GM19468 (cell line): ENCODE measurements around the gene ARRDC2.
"Not testable (repeated sequence)": the region's sequence is repeated elsewhere in the genome, so short reads cannot be mapped to it uniquely, and the experiment has no call there.

Experiments used
- ATAC-seq: cut with Tn5 transposase; IDR thresholded peaks from one replicate; pipeline ENCODE4 v1.9.1; 2021; ENCODE audit warnings: mild to moderate bottlenecking, moderate library complexity, moderate number of reproducible peaks; ENCODE audit not compliant: unreplicated experiment; ENCODE audit errors: extremely low read depth

Gene ARRDC2

DNA sequence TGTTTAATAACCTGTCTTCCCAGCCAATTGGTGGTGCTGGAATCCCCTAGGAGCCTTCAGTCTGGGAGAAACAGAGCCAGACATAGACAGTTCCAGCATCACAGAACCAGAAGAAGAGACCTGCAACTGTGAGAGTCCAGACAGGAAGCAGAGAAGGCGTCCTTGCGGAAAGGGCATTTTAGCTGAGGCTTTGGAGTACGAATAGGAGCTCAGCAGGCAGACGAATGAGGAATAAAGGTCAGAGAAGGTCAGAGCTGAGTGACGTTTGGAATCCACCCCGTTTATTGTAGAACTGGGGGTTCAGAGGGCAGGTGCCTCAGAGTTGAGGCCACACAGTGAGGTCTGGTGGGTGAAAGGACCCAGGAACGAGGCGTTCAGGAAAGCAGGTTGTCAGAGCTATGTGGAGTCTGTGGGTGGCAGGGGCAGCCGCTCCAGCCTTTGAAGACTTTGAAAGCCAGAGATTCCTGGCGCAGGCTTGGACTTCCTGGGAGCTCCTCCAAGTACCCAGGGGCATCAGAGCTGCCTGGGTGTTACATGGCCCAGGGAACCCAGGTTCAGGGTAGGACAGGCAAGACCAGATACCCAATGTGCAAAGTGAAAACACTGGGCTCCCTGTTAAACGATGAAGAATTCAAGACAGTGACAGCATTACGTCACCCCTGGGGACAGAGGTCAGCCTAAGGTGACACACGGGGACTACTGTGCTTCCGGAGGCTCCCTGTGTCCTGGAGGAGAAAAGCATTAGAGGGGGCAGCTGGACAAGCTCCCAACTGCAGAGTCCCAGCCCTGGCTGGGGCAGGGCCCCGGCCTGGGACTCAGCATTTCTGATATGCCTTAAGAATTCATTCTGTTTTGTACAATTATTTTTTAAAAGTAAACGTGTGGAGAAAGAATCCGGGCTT is 5.5 kb downstream of the ARRDC2 start:
- no peak for ATAC-seq

DNA sequence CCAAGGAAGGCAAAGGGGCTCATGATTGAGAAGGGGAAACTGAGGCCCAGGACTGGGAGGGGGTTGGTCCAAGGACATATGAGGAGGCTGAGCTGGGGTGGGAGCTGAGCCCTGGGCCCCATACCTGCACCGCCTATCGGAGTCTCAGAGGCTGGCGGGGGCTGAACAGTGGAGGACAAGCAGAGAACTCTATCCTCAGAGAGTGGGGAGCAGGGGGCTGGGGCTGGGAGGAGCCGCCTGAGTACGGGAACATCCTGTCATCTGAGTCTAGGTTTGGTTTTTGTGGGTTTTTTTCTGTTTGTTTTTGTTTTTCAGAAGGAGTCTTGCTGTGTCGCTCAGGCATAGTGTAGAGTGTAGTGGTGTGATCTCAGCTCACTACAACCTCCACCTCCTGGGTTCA is 6.2 kb downstream of the ARRDC2 start:
- no peak for ATAC-seq

DNA sequence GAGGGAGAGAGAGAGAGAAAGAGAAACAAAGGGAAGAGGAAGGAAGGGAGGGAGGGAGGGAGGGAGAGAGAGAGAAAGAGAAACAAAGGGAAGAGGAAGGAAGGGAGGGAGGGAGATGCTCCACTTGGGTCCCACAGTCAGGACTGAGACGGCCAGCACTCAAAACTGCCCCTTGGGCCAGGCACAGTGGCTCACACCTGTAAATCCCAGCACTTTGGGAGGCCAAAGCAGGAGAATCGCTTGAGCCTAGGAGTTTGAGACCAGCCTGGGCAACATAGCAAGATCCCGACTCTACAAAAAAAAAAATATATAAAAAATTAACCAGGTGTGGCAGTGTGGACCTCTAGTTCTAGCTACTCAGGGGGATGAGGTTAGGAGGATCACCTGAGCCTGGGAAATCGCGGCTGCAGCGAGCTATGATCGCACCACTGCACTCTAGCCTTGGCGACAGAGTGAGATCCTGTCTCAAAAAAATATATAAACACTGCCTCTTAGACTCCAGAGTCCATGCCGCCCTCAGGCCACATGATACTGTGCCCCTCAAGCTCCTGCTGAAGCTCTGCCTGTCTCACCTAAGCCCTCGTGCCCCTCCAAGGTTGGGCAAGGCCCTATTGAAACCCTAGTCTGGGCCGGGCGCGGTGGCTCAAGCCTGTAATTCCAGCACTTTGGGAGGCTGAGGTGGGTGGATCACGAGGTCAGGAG is 8.4 kb downstream of the ARRDC2 start:
- no peak for ATAC-seq

DNA sequence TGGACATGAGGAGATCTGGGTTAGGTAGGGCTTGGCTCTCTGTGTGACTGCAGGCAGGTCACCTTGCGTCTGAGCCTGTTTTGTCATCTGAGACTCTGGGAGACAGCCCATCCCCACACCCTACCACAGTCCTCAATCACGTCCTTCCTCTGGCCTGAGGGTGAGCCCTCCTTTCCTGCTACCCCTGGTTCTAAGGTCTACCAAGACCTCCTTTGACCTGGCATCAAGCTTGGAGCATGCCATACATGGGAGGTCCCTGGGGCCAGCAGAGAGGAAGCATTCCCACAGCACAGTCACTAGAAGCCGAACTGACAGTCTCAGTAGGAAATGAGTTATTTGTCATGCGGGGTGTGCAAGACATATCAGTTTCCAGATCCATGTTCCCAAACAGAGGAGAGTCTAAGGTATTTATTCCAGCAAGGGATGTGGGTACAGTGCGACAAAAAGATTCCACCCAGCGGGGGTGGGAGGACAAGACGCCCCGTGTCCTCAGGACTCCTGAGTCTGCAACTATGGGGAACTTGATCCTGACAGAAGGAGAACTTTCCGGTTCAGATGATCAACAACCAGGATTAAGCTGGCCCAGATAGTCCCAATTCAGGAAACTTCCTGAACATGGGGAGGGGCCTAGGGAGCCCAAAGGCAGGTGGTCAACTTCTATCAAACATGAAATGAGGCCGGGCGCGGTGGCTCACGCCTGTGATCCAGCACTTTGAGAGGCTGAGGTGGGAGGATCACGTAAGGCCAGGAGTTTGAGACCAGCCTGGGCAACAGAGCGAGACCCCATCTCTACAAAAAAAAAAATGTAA is 9.5 kb downstream of the ARRDC2 start:
- no peak for ATAC-seq

DNA sequence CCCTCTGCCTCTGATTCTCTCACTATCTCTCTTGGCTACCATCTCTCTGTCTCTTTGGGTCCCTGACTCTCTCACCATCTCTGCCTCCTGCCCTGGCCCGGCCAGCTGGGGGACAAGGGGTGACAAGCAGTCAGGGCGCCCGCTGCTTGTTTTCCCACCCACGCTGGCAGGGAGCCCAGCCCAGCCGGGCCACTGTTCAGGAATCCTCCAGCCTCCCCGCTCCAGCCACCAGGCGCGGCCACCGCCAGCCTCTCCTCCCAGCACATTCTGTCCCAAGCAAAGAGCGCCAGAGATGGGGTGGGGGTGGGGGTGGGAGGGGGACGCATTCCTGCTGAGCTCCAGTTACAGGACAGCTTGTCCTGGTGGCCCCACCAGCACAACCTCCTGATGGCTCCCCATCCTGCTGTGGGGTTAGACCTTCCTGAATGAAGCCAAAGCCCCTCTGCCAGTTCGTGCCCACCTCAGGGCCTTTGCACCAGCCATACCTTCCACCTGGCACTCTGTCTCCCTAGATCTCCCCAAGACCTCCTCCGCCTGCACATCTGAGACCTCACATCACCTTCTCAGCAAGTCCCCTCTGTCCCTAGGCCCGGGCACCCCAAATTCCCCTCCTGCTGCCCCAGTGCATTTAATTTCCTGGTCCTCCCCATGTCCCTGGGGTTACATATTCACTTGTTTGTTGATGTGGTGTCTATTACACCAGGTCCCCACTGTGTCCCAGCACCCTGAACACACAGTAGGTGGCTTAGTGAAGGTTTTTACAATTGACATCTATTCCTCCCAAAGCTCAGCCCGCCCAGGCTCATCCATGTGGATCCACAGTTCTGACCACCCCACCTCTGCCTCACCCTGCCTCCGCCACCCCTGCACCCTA is 12.5 kb downstream of the ARRDC2 start:
- no peak for ATAC-seq

DNA sequence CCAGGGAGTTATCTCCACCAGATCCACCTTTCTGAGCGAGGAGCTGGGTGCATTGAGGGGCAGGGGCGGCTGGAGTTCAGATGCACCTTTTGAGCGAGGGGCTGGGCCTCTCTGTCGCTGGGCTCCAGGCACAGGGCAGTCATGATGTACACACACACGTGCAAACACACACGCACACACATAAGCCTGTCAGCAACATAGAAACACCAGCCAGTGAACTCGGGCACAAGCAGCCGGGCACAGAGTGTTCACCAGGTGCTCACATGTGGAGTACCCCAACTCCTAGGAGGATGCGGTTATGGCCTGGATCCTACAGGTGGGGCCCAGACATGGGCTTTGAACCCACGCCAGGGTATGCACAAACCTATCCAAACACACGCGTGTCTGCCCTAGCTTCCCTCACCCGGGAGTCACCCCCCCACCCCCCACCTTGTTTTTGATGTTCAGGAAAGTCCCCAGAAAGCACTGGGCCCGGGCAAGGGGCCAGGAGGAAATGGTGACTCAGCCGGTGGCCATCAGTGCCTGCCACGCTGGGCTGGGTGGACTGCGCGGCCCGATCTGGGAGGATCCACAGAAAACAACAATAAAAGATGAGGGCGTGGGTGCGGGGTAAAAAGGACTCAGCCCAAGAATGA is 13.3 kb downstream of the ARRDC2 start:
- ATAC-seq, result no peak

DNA sequence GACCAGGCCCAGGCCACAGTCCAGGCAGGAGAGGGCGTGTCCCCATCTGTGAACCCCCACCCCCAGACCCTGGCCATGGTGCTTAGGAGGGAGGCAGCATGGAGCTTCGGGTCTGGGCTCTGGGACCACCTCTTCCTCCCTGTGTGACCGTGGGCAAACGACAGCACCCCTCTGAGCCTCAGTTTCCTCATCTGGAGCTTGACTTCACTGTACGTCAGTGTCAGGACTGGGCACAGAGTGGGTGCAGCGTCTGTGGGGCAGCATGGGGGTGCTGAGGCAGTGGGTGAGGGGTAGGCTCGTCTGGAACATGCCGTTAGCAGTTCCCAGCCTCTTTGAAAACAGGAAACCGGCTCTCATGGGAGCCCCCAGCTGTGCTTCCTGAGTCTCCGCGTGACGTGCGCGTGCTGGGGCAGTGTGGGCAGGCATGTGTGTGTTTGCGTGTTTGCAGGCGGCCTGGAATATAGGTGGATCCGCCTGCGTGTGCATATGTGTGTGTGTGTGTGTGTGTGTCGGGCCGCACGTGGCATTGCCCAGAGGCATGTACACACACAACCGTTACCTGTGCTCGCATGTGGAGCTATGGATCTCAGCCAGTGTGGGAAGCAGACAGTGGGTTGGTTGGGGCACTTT is 15.8 kb downstream of the ARRDC2 start:
- ATAC-seq, result no peak

DNA sequence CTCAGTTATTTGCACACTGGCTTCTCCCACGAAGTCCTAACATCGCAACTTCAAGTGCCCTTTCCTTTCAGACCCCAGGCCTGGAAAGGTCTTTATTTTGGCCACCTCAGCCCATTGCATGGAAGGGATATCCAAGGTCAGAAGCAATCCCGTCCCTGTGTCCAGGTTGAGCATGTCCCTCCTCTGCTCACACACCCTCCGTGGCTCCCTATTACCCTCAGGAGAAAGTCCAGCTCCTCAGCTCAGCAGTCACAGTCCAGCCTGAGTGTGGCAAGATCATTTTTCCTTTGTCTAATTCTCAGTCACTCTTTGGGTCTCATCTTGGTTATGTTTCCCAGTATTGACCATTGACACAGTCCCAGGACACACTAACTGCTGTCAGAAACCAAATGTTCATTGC is 19.2 kb downstream of the ARRDC2 start:
- ATAC-seq, result no peak

DNA sequence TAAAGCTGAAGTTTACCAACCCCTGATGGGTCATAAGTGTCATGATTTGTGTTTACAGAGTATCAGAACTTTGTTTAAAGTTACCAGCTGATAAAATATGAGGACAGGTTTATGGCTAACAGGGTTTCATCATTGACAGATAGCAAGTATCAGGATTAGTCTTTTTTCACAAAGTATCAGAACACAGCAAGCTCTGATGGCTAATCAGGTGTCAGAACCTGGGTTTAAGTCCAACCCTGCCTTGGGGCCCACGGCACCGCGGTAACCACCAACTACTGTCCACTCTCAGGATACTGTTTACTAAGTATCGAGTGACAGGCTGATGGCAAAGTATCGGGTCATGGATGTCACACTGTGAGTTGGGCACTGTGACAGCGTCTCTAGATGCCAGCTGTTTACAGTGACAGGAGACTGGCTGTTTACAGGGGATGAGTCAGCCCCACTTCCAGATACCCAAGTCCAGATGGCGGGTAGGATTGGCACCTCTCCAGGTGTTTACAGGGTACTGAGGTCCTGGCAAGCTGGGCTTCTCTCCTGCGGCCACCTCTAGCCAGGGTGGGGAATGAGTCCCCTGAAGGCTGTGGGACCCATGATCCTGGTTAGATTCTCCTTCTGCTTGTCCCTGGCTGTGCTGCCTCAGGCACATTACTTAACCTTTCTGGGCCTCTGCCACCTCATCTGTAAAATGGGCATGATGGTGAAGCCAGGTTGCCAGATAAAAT is 21.8 kb downstream of the ARRDC2 start:
- ATAC-seq, result no peak

DNA sequence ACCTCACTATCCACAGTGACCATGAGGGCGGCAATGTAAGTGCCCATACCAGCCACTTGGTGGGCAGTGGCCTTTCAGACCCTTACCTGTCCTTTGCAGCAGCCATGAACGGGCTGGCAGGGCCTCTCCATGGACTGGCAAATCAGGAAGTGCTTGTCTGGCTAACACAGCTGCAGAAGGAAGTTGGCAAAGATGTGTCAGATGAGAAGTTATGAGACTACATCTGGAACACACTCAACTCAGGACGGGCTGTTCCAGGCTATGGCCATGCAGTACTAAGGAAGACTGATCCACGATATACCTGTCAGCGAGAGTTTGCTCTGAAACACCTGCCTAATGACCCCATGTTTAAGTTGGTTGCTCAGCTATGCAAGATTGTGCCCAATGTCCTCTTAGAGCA is 23.4 kb downstream of the ARRDC2 start:
- ATAC-seq, result not testable (repeated sequence)

DNA sequence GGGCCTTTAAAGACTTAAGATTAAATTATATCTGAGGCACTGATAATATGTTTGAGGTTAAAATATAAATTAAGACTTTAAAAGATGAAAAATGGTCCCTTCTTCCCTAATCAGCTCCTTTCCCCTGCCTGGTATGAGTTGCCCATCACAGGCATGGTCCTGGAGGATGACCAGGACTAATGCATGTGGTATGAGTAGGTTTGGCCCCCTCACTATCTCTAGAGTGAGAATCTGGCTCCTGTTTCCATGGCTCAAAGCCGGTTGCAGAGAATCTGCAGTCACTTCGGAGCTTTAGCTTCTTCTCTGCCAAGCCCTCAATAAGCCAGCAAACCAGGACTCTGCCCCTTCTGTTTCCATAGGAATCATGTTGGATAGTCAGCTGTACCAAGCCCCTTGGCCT is 24.1 kb downstream of the ARRDC2 start:
- not testable (repeated sequence) for ATAC-seq

DNA sequence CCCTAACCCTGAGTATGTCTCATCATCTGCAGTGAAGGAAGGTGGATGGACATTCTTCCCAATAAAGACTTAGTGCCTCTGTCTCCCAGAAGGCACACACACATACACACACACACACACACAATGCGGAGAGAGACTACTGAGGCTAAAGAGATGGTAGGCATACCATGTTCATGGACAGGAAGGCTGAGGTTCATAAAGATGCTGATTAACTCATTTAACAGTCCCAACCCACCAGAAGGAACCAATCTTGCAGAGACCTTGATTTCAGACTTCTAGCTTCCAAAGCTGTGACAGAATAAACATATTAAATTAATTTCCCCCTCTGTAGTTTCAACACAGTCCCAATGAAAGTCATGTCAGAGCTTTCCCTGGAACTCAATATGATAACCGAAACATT is 33.1 kb downstream of the ARRDC2 start:
- no peak for ATAC-seq

DNA sequence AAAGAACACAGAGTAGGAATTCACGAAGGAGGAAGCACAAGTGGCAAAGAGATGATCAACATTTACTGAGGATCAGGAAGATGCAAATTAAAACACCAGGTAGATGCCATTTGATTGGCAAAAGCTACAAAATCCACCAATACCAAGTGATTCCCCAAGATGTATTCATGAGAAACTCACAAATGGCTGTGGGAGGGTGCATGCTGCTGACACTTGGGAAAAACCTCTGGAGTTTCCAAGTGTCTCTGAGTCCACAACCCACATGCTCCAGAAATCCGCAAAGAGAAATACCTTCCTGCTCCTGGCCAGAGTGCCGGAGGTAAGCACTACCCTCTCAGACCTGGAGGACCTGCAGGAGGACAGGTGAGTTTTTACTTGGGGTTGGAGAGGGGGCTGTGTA is 35.7 kb downstream of the ARRDC2 start:
- ATAC-seq, result no peak

DNA sequence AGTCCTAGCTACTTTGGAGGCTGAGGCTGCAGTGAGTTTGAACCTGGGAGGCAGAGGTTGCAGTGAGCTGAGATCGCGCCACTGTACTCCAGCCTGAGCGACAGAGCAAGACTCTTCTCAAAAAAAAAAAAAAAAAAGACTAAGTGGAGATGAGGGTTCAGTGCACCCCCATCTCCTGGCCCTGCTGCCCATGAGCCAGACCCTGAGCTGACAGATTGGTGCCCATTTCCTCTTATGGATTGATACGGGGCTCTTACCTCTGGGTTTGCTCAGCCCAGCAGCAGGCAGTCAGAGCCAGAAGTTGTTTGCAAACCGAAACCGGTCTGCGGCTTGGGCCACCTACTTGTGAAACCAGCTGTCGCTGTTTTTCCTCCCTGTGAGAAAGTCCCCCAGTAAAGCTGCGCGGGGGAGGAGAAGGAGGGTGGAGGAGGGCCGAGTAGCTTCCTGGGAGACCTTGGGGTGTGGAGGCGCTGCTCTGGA is 36.9 kb downstream of the ARRDC2 start:
- peak; percentile 39 for ATAC-seq

DNA sequence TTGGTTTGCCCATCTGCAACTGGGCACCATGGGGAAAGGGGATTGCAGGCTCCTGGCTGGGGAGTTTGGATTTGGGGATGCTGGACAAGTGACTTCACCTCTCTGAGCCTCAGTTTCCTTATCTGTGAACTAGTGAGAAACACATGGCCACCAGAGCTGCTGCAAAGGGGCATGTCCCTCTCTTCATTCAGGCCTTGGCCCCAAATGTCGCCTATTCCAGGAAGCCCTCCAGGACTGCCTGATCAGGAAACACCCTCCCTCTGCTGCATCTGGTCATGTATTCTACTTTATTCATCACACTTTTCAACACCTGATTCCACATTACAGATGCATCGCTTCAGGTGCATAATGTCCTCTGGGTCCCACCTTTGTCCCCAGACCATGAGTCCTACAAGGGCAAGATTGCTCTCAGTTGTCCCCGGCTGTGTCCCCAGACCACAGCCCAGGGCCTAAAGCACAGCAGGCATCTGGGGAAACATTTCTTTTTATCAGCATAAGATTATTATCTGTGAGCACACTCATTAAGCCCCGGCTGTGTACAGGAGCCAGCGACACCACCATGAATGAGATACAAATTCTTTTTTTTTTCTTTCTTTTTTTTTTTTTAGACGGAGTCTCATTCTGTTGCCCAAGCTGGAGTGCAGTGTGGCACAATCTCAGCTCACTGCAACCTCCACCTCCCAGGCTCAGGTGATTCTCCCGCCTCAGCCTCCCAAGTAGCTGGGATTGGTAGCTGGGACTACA is 37.5 kb downstream of the ARRDC2 start:
- ATAC-seq, result no peak

DNA sequence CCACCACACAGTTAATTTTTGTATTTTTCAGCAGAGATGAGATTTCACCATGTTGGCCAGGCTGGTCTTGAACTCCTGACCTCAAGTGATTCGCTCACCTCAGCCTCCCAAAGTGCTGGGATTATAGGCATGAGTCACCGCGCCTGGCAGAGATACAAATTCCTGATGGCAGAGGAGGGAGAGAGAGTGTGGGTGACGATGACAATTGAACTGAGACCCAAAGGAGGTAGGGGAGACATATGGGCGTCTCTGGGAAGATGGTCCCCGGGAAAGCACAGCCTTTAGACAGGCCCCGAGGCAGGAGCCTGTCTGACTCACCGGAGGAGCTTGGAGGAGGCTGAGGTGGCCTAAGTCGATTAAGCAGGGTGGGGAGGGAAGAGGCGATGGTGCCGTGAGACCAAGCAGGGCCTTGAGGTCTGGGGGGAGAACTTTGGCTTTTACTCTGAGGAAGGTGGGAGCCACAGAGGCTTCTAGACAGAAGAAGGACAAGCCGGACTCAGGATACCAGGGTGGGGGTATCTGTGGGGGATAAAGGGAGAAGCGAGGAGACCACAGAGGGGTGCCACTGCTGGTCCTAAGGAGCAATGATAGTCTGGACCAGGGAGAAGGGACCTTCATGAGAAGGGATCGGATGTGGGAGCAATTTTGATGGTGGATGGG is 38.2 kb downstream of the ARRDC2 start:
- ATAC-seq, result no peak

DNA sequence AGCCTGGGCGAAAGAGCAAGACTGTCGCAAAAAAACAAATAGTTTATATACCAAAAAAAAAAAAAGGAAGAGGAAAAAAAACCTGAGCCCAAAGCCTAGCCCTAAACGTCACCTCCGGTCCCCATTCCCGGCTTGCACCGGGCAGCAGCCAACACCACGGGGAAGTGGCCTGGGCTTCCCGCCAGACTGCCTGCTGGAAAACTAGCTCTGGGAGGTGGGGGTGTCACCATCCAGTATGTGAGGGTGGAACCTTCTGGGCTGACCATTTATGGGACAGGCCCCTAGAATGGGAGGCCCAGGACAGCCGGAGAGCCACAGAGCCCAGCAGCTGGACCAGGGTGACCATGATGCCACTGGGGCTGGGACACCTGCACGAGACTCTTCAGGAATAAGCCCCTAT is 41.4 kb downstream of the ARRDC2 start:
- ATAC-seq, result no peak
